LNCaP clone FGC (cell line): ENCODE measurements around the gene PRIM2.
"Not testable (repeated sequence)": the region's sequence is repeated elsewhere in the genome, so short reads cannot be mapped to it uniquely, and the experiment has no call there.

Experiments
- DNase-seq: peaks from one replicate; pipeline ENCODE4 v3.0.0-alpha.2; 2011; ENCODE audit warnings: low read depth
- H3K4me3 ChIP-seq: 2 replicates; pipeline ENCODE4 v1.5.1; 2011; ENCODE audit warnings: mild to moderate bottlenecking, low read depth, low read length, control low read depth
- CTCF ChIP-seq: IDR thresholded peaks from 2 replicates; pipeline ENCODE4 v1.5.1; 2012; ENCODE audit warnings: mild to moderate bottlenecking; ENCODE audit not compliant: control insufficient read depth, insufficient read depth; ENCODE audit errors: extremely low read depth

The PRIM2 gene

GRCh38 chr6:57559170-57559569, 241.7 kb downstream of the PRIM2 start:
- not testable (repeated sequence) for H3K4me3 ChIP-seq, DNase-seq

- H3K4me3 ChIP-seq, DNase-seq: not testable (repeated sequence)
These were observed 244.8 kb downstream of the PRIM2 start for GRCh38 chr6:57562233-57562632.

GRCh38 chr6:57572119-57572518, 254.7 kb downstream of the PRIM2 start:
- H3K4me3 ChIP-seq, DNase-seq: not testable (repeated sequence)

- H3K4me3 ChIP-seq = not testable (repeated sequence)
These were observed 255.4 kb downstream of the PRIM2 start for GRCh38 chr6:57572844-57573243.

GRCh38 chr6:57577023-57577422, 259.6 kb downstream of the PRIM2 start:
- DNase-seq, H3K4me3 ChIP-seq: not testable (repeated sequence)

More at GRCh38 chr6:57572844-57573243, 255.4 kb downstream of the PRIM2 start:
- not testable (repeated sequence) for DNase-seq

- H3K4me3 ChIP-seq, DNase-seq: not testable (repeated sequence)
These were observed 262.1 kb downstream of the PRIM2 start for GRCh38 chr6:57579489-57579888.

GRCh38 chr6:57581586-57581985, 264.2 kb downstream of the PRIM2 start:
- not testable (repeated sequence) for H3K4me3 ChIP-seq

More at GRCh38 chr6:57579489-57579888, 262.1 kb downstream of the PRIM2 start:
- peak; percentile 38 for TF ChIP-seq CTCF

GRCh38 chr6:57601105-57601504, 283.7 kb downstream of the PRIM2 start:
- not testable (repeated sequence) for H3K4me3 ChIP-seq, DNase-seq

More at GRCh38 chr6:57581586-57581985, 264.2 kb downstream of the PRIM2 start:
- not testable (repeated sequence) for DNase-seq

- not testable (repeated sequence) for H3K4me3 ChIP-seq, DNase-seq
These were observed 287.9 kb downstream of the PRIM2 start for GRCh38 chr6:57605303-57605702.

GRCh38 chr6:57606331-57606730, 288.9 kb downstream of the PRIM2 start:
- not testable (repeated sequence) for H3K4me3 ChIP-seq, DNase-seq

- DNase-seq, H3K4me3 ChIP-seq: not testable (repeated sequence)
These were observed 293.2 kb downstream of the PRIM2 start for GRCh38 chr6:57610612-57611011.

- not testable (repeated sequence) for DNase-seq, H3K4me3 ChIP-seq
These were observed 301.5 kb downstream of the PRIM2 start for GRCh38 chr6:57618959-57619358.

- not testable (repeated sequence) for H3K4me3 ChIP-seq, DNase-seq
These were observed 314.3 kb downstream of the PRIM2 start for GRCh38 chr6:57631773-57632172.

- not testable (repeated sequence) for DNase-seq
These were observed 341.1 kb downstream of the PRIM2 start for GRCh38 chr6:57658526-57658925.

GRCh38 chr6:57659794-57660193, 342.4 kb downstream of the PRIM2 start:
- not testable (repeated sequence) for H3K4me3 ChIP-seq, DNase-seq

More at GRCh38 chr6:57658526-57658925, 341.1 kb downstream of the PRIM2 start:
- not testable (repeated sequence) for H3K4me3 ChIP-seq

- not testable (repeated sequence) for H3K4me3 ChIP-seq, DNase-seq
These were observed 343.5 kb downstream of the PRIM2 start for GRCh38 chr6:57660940-57661339.

- DNase-seq, H3K4me3 ChIP-seq: not testable (repeated sequence)
These were observed 350.7 kb downstream of the PRIM2 start for GRCh38 chr6:57668108-57668507.

GRCh38 chr6:57671237-57671636, 353.8 kb downstream of the PRIM2 start:
- H3K4me3 ChIP-seq, DNase-seq: not testable (repeated sequence)
